Vagina (tissue), 2 donors: ENCODE data around the gene PRKCQ.

Experiments used
- POLR2A ChIP-seq, 2 donors: fragments of 450-650 bp; IDR thresholded peaks; one replicate each; pipeline ENCODE4 v1.6.1; 2017; ENCODE audit warnings: antibody characterized with exemption in 2 of 2, mild to moderate bottlenecking in 2 of 2, moderate library complexity in 2 of 2
- POLR2AphosphoS5 ChIP-seq, 2 donors: sonication (generic); formaldehyde crosslinking; IDR thresholded peaks; one replicate each; pipeline ENCODE4 v1.9.0; 2017; ENCODE audit warnings: antibody characterized with exemption in 2 of 2, mild to moderate bottlenecking in 2 of 2, low read depth in 1 of 2; ENCODE audit not compliant: insufficient read depth in 1 of 2
- TF ChIP-seq, protein P1 (sequence below), 3 experiments: fragments of 450-650 bp in 2 of 3; fragments of 200-600 bp in 1 of 3; sonication (generic) in 1 of 3; IDR thresholded peaks; one replicate each; pipeline ENCODE4 v1.5.1; 2017 to 2019; ENCODE audit warnings: antibody characterized with exemption in 3 of 3, mild to moderate bottlenecking in 2 of 3, moderate library complexity in 2 of 3

DNA sequence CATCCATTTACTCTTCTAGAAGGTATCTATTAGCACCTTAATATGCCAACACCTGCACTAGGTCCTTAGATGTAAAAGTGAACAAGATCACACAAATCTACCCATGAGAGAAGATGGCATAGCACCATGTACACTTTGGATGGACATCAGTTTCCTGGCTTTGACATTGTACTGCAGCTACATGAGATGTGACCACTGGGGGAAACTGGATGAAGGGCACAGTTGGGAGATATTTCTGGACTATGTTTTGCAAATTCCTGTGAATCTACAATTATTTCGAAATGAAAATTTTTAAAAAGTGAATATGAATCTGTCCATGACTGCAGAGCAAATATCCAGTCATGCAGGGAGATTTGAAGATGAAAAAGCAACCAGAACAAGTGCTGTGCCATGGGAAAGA lies 124.5 kb downstream of the PRKCQ start:
- TF ChIP-seq, protein P1, sequence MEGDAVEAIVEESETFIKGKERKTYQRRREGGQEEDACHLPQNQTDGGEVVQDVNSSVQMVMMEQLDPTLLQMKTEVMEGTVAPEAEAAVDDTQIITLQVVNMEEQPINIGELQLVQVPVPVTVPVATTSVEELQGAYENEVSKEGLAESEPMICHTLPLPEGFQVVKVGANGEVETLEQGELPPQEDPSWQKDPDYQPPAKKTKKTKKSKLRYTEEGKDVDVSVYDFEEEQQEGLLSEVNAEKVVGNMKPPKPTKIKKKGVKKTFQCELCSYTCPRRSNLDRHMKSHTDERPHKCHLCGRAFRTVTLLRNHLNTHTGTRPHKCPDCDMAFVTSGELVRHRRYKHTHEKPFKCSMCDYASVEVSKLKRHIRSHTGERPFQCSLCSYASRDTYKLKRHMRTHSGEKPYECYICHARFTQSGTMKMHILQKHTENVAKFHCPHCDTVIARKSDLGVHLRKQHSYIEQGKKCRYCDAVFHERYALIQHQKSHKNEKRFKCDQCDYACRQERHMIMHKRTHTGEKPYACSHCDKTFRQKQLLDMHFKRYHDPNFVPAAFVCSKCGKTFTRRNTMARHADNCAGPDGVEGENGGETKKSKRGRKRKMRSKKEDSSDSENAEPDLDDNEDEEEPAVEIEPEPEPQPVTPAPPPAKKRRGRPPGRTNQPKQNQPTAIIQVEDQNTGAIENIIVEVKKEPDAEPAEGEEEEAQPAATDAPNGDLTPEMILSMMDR (IDR thresholded peaks at IDR 0.05) = no peak
- no peak for TF ChIP-seq POLR2AphosphoS5 (IDR thresholded peaks at IDR 0.05; ENCODE audit: insufficient read depth in 1 of 2, low read depth in 1 of 2)
- TF ChIP-seq POLR2A (IDR thresholded peaks at IDR 0.05) = no peak
